Measurements from ENCODE around the gene IRF5.

DNA sequence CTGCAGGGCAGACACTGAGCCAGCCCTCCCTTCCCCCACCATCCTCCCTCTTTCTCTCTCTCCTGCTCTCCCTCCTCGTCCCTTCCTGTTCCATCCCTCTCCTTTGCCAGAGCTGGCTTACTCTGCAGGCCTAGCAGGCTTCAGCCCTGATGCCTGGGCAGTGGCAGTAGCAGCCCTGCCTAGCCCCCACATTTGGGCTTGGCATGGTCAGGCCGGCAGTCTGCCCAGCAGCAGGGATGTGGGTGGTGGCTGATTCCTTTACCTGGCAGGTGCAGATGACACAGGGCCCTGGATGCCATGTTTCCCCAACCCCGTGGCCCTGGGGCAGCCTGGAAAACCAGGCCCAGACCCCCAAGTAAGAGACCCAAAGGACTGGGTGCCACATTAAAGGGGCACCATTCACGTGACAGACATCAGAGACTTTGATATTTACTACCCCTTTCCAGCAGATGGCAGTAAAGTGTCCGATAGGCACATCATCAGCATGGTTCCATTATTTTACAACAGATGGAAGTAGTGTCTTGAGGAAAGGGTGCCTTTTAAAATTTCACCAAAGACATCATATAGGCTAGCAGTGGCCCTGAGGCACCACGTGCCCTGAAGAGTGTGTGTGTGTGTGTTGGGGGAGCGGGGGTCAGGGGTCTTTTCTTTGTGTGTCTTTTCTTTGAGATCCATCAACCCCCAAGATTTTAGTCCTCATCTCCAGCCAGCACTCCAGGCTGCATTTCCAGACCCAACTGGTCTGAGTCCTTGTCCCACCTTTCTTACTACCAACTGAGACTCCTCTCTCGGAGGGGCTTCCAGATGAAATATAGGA, 33.1 kb upstream of the IRF5 start:
- TF ChIP-seq, protein P1, sequence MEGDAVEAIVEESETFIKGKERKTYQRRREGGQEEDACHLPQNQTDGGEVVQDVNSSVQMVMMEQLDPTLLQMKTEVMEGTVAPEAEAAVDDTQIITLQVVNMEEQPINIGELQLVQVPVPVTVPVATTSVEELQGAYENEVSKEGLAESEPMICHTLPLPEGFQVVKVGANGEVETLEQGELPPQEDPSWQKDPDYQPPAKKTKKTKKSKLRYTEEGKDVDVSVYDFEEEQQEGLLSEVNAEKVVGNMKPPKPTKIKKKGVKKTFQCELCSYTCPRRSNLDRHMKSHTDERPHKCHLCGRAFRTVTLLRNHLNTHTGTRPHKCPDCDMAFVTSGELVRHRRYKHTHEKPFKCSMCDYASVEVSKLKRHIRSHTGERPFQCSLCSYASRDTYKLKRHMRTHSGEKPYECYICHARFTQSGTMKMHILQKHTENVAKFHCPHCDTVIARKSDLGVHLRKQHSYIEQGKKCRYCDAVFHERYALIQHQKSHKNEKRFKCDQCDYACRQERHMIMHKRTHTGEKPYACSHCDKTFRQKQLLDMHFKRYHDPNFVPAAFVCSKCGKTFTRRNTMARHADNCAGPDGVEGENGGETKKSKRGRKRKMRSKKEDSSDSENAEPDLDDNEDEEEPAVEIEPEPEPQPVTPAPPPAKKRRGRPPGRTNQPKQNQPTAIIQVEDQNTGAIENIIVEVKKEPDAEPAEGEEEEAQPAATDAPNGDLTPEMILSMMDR (IDR thresholded peaks at IDR 0.05) = peak; percentile 44; the same call in 1 of the 2 replicates
- TF ChIP-seq TEAD1 (CRISPR knock-in tag; IDR thresholded peaks at IDR 0.05) (no peak), CREB1 (CRISPR knock-in tag; IDR thresholded peaks at IDR 0.05) (no peak), IRF2 (CRISPR knock-in tag; IDR thresholded peaks at IDR 0.05; ENCODE audit: borderline replicate concordance, low read depth) (no peak), SP1 (CRISPR knock-in tag; conservative IDR thresholded peaks at IDR 0.05) (no peak), ZNF317 (CRISPR knock-in tag; IDR thresholded peaks at IDR 0.05; ENCODE audit: borderline replicate concordance, low read depth) (no peak), TCF7 (CRISPR knock-in tag; IDR thresholded peaks at IDR 0.05; ENCODE audit: low read depth) (no peak), ETV6 (CRISPR knock-in tag; IDR thresholded peaks at IDR 0.05) (no peak), ZNF263 (CRISPR knock-in tag; IDR thresholded peaks at IDR 0.05; ENCODE audit: low read depth) (no peak), CREM (CRISPR knock-in tag; IDR thresholded peaks at IDR 0.05) (no peak), FOXP1 (CRISPR knock-in tag; IDR thresholded peaks at IDR 0.05; ENCODE audit: borderline replicate concordance) (no peak)
- TF ChIP-seq, protein P2, sequence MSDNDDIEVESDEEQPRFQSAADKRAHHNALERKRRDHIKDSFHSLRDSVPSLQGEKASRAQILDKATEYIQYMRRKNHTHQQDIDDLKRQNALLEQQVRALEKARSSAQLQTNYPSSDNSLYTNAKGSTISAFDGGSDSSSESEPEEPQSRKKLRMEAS (CRISPR knock-in tag; IDR thresholded peaks at IDR 0.05) = no peak
- TF ChIP-seq, protein P3, sequence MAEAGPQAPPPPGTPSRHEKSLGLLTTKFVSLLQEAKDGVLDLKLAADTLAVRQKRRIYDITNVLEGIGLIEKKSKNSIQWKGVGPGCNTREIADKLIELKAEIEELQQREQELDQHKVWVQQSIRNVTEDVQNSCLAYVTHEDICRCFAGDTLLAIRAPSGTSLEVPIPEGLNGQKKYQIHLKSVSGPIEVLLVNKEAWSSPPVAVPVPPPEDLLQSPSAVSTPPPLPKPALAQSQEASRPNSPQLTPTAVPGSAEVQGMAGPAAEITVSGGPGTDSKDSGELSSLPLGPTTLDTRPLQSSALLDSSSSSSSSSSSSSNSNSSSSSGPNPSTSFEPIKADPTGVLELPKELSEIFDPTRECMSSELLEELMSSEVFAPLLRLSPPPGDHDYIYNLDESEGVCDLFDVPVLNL (CRISPR knock-in tag; IDR thresholded peaks at IDR 0.05; ENCODE audit: borderline replicate concordance, low read depth) = no peak
- TF ChIP-seq, protein P4, sequence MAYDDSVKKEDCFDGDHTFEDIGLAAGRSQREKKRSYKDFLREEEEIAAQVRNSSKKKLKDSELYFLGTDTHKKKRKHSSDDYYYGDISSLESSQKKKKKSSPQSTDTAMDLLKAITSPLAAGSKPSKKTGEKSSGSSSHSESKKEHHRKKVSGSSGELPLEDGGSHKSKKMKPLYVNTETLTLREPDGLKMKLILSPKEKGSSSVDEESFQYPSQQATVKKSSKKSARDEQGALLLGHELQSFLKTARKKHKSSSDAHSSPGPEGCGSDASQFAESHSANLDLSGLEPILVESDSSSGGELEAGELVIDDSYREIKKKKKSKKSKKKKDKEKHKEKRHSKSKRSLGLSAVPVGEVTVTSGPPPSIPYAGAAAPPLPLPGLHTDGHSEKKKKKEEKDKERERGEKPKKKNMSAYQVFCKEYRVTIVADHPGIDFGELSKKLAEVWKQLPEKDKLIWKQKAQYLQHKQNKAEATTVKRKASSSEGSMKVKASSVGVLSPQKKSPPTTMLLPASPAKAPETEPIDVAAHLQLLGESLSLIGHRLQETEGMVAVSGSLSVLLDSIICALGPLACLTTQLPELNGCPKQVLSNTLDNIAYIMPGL (CRISPR knock-in tag; IDR thresholded peaks at IDR 0.05) = no peak
